Effector memory CD4-positive, alpha-beta T cell (primary cell): ENCODE measurements around the gene RASSF7.

ENCODE experiments used
- DNase-seq, 3 donors: peaks; one replicate each; pipeline ENCODE4 v3.0.0-alpha.2; 2020
- H3K27ac ChIP-seq: 2 replicates; pipeline ENCODE4 v1.7.0; 2013; ENCODE audit warnings: mild to moderate bottlenecking, low read length, moderate library complexity; ENCODE audit not compliant: insufficient read depth, poor library complexity, severe bottlenecking
- H3K27me3 ChIP-seq: replicated peaks from 2 replicates; pipeline ENCODE4 v1.7.0; 2013; ENCODE audit warnings: mild to moderate bottlenecking, low read length; ENCODE audit not compliant: insufficient read depth, control insufficient read depth, poor library complexity, severe bottlenecking
- H3K36me3 ChIP-seq: 2 replicates; pipeline ENCODE4 v1.7.0; 2013; ENCODE audit warnings: mild to moderate bottlenecking, low read length, moderate library complexity; ENCODE audit not compliant: control insufficient read depth, insufficient read depth
- H3K4me1 ChIP-seq: 2 replicates; pipeline ENCODE4 v1.7.0; 2013; ENCODE audit warnings: low read length, mild to moderate bottlenecking; ENCODE audit not compliant: control insufficient read depth, insufficient read depth, poor library complexity, severe bottlenecking
- H3K4me3 ChIP-seq: 2 replicates; pipeline ENCODE4 v1.7.0; 2013; ENCODE audit warnings: low read length, low read depth, mild to moderate bottlenecking; ENCODE audit not compliant: insufficient read depth, poor library complexity, severe bottlenecking
- H3K9me3 ChIP-seq: 2 replicates; pipeline ENCODE4 v1.7.0; 2013; ENCODE audit warnings: mild to moderate bottlenecking, low read length, moderate library complexity; ENCODE audit not compliant: control insufficient read depth

The RASSF7 gene

GRCh38 chr11:597166-597725, 36.5 kb downstream of the RASSF7 start:
- Histone ChIP-seq H3K4me3 (no peak overlapping the region), H3K36me3 (peaks cover 78% of the 10 kb centered on the region), H3K27me3 (no peaks in the 10 kb centered on the region), H3K27ac (no peak overlapping the region), H3K9me3 (no peaks in the 10 kb centered on the region), H3K4me1 (no peaks in the 10 kb centered on the region)
- no peak for DNase-seq

- Histone ChIP-seq H3K27me3 (no peaks in the 10 kb centered on the region), H3K27ac (no peak overlapping the region), H3K36me3 (peaks cover 76% of the 10 kb centered on the region), H3K4me3 (no peak overlapping the region), H3K9me3 (no peaks in the 10 kb centered on the region), H3K4me1 (no peaks in the 10 kb centered on the region)
- DNase-seq = no peak
These were observed 37.4 kb downstream of the RASSF7 start for GRCh38 chr11:598005-598680.

GRCh38 chr11:601573-602245, 40.9 kb downstream of the RASSF7 start:
- Histone ChIP-seq H3K27me3 (no peaks in the 10 kb centered on the region), H3K4me1 (no peaks in the 10 kb centered on the region), H3K9me3 (no peaks in the 10 kb centered on the region), H3K4me3 (no peak overlapping the region), H3K36me3 (peaks cover 82% of the 10 kb centered on the region), H3K27ac (no peak overlapping the region)
- DNase-seq = no peak

- Histone ChIP-seq H3K4me3 (no peak overlapping the region), H3K27me3 (no peaks in the 10 kb centered on the region), H3K9me3 (no peaks in the 10 kb centered on the region), H3K36me3 (peaks cover 84% of the 10 kb centered on the region), H3K27ac (no peak overlapping the region), H3K4me1 (no peaks in the 10 kb centered on the region)
- no peak for DNase-seq
These were observed 42.4 kb downstream of the RASSF7 start for GRCh38 chr11:603154-603553.

- Histone ChIP-seq H3K27ac (no peak overlapping the region), H3K36me3 (peaks cover 92% of the 10 kb centered on the region), H3K9me3 (no peaks in the 10 kb centered on the region), H3K4me1 (no peaks in the 10 kb centered on the region), H3K4me3 (no peak overlapping the region), H3K27me3 (no peaks in the 10 kb centered on the region)
- DNase-seq = no peak
These were observed 44.7 kb downstream of the RASSF7 start for GRCh38 chr11:605286-606129.

GRCh38 chr11:606245-606644, 45.5 kb downstream of the RASSF7 start:
- H3K27me3 ChIP-seq = no peaks in the 10 kb centered on the region
- H3K9me3 ChIP-seq = no peaks in the 10 kb centered on the region
- H3K36me3 ChIP-seq = peaks cover 95% of the 10 kb centered on the region
- H3K27ac ChIP-seq = no peak overlapping the region
- H3K4me1 ChIP-seq = no peaks in the 10 kb centered on the region
- no peak for DNase-seq
- H3K4me3 ChIP-seq = no peak overlapping the region

- no peaks in the 10 kb centered on the region for H3K9me3 ChIP-seq
- H3K4me3 ChIP-seq = no peak overlapping the region
- DNase-seq = no peak
- no peak overlapping the region for H3K27ac ChIP-seq
- H3K4me1 ChIP-seq = no peaks in the 10 kb centered on the region
- no peaks in the 10 kb centered on the region for H3K27me3 ChIP-seq
- peaks cover 94% of the 10 kb centered on the region for H3K36me3 ChIP-seq
These were observed 46.4 kb downstream of the RASSF7 start for GRCh38 chr11:607020-607780.

- DNase-seq = no peak
- peaks cover 95% of the 10 kb centered on the region for H3K36me3 ChIP-seq
- H3K27ac ChIP-seq = no peak overlapping the region
- H3K4me3 ChIP-seq = no peak overlapping the region
- H3K9me3 ChIP-seq = no peaks in the 10 kb centered on the region
- H3K27me3 ChIP-seq = no peaks in the 10 kb centered on the region
- peaks cover 3% of the 10 kb centered on the region for H3K4me1 ChIP-seq
These were observed 47.3 kb downstream of the RASSF7 start for GRCh38 chr11:607971-608659.

GRCh38 chr11:608791-609251, 48.1 kb downstream of the RASSF7 start:
- Histone ChIP-seq H3K4me1 (peaks cover 9% of the 10 kb centered on the region), H3K36me3 (peaks cover 91% of the 10 kb centered on the region), H3K27me3 (no peaks in the 10 kb centered on the region), H3K27ac (no peak overlapping the region), H3K4me3 (no peak overlapping the region), H3K9me3 (no peaks in the 10 kb centered on the region)
- DNase-seq = no peak
